ENCODE results near the gene PAK5.
A peak's percentile ranks its signal among the peaks of the same experiment; 100 is the strongest.

PAK5 gene

GRCh38 chr20:9838378-9839295, at the start of gene PAK5:
Gene PAK5, minus strand, starts transcription at chr20:9839076. Its CDS starts 194,748 bp downstream, at chr20:9644328.
- in situ Hi-C loops (cut with MboI; ENCODE audit: low sequenced_read_pairs), result no loop called here
- Histone ChIP-seq H3K9me3 (no peaks in the 10 kb centered on the region), H3K4me1 (peaks cover 2% of the 10 kb centered on the region), H3K27me3 (ENCODE audit: low read depth) (peaks cover 4% of the 10 kb centered on the region), H3K36me3 (replicated peaks) (no peaks in the 10 kb centered on the region), H3K4me3 (peak within 1 kb of the TSS; percentile 32)
- DNase-seq (ENCODE audit: low spot score in 2 of 2), result peak; percentile 77 to 92

GRCh38 chr20:9887706-9888105, 48.8 kb upstream of the PAK5 start:
- no peaks in the 10 kb centered on the region for H3K27me3 ChIP-seq (ENCODE audit: low read depth)
- H3K4me3 ChIP-seq, result no peak overlapping the region
- in situ Hi-C loops (cut with MboI; ENCODE audit: low sequenced_read_pairs), result no loop called here
- H3K4me1 ChIP-seq, result no peaks in the 10 kb centered on the region
- no peak for DNase-seq (ENCODE audit: low spot score in 2 of 2)
- no peaks in the 10 kb centered on the region for H3K36me3 ChIP-seq (replicated peaks)
- H3K9me3 ChIP-seq, result no peaks in the 10 kb centered on the region

- Histone ChIP-seq H3K4me3 (no peak overlapping the region), H3K36me3 (replicated peaks) (no peaks in the 10 kb centered on the region), H3K4me1 (no peaks in the 10 kb centered on the region), H3K9me3 (no peaks in the 10 kb centered on the region), H3K27me3 (ENCODE audit: low read depth) (no peaks in the 10 kb centered on the region)
- in situ Hi-C loops (cut with MboI; ENCODE audit: low sequenced_read_pairs), result no loop called here
- DNase-seq (ENCODE audit: low spot score in 2 of 2), result no peak
Observed at GRCh38 chr20:9886227-9886626, 47.4 kb upstream of the PAK5 start.

- Histone ChIP-seq H3K36me3 (replicated peaks) (no peaks in the 10 kb centered on the region), H3K4me3 (no peak overlapping the region), H3K27me3 (ENCODE audit: low read depth) (no peaks in the 10 kb centered on the region), H3K4me1 (no peaks in the 10 kb centered on the region), H3K9me3 (no peaks in the 10 kb centered on the region)
- DNase-seq (ENCODE audit: low spot score in 2 of 2), result no peak
- in situ Hi-C loops (cut with MboI; ENCODE audit: low sequenced_read_pairs), result no loop called here
Observed at GRCh38 chr20:9884666-9885065, 45.8 kb upstream of the PAK5 start.

GRCh38 chr20:9884061-9884460, 45.2 kb upstream of the PAK5 start:
- in situ Hi-C loops (cut with MboI; ENCODE audit: low sequenced_read_pairs), result no loop called here
- no peaks in the 10 kb centered on the region for H3K9me3 ChIP-seq
- no peaks in the 10 kb centered on the region for H3K4me1 ChIP-seq
- H3K4me3 ChIP-seq, result no peak overlapping the region
- no peak for DNase-seq (ENCODE audit: low spot score in 2 of 2)
- no peaks in the 10 kb centered on the region for H3K27me3 ChIP-seq (ENCODE audit: low read depth)
- no peaks in the 10 kb centered on the region for H3K36me3 ChIP-seq (replicated peaks)

GRCh38 chr20:9877932-9878495, 39.1 kb upstream of the PAK5 start:
- no peaks in the 10 kb centered on the region for H3K36me3 ChIP-seq (replicated peaks)
- no peaks in the 10 kb centered on the region for H3K9me3 ChIP-seq
- no peak for DNase-seq (ENCODE audit: low spot score in 2 of 2)
- in situ Hi-C loops (cut with MboI; ENCODE audit: low sequenced_read_pairs), result no loop called here
- H3K4me3 ChIP-seq, result no peak overlapping the region
- H3K27me3 ChIP-seq (ENCODE audit: low read depth), result no peaks in the 10 kb centered on the region
- no peaks in the 10 kb centered on the region for H3K4me1 ChIP-seq

- Histone ChIP-seq H3K4me1 (no peaks in the 10 kb centered on the region), H3K9me3 (no peaks in the 10 kb centered on the region), H3K27me3 (ENCODE audit: low read depth) (no peaks in the 10 kb centered on the region), H3K36me3 (replicated peaks) (no peaks in the 10 kb centered on the region), H3K4me3 (no peak overlapping the region)
- in situ Hi-C loops (cut with MboI; ENCODE audit: low sequenced_read_pairs), result no loop called here
- DNase-seq (ENCODE audit: low spot score in 2 of 2), result no peak
Observed at GRCh38 chr20:9867196-9867980, 28.5 kb upstream of the PAK5 start.

GRCh38 chr20:9852566-9852965, 13.7 kb upstream of the PAK5 start:
- Histone ChIP-seq H3K4me1 (no peaks in the 10 kb centered on the region), H3K27me3 (ENCODE audit: low read depth) (no peaks in the 10 kb centered on the region; the same call in none of the 2 replicates), H3K36me3 (replicated peaks) (no peaks in the 10 kb centered on the region), H3K4me3 (no peak overlapping the region), H3K9me3 (no peaks in the 10 kb centered on the region)
- no peak for DNase-seq (ENCODE audit: low spot score in 2 of 2)
- in situ Hi-C loops (cut with MboI; ENCODE audit: low sequenced_read_pairs), result no loop called here

GRCh38 chr20:9839626-9840025, 750 bp upstream of the PAK5 start:
- DNase-seq (ENCODE audit: low spot score in 2 of 2), result no peak
- in situ Hi-C loops (cut with MboI; ENCODE audit: low sequenced_read_pairs), result no loop called here
- H3K4me3 ChIP-seq, result no peak overlapping the region
- H3K36me3 ChIP-seq (replicated peaks), result no peaks in the 10 kb centered on the region
- H3K9me3 ChIP-seq, result no peaks in the 10 kb centered on the region
- peaks cover 4% of the 10 kb centered on the region for H3K27me3 ChIP-seq (ENCODE audit: low read depth)
- H3K4me1 ChIP-seq, result peaks cover 2% of the 10 kb centered on the region

- no peaks in the 10 kb centered on the region for H3K9me3 ChIP-seq
- H3K4me3 ChIP-seq, result peak overlapping the region; percentile 32; the same call in 1 of the 2 replicates
- H3K27me3 ChIP-seq (ENCODE audit: low read depth), result peaks cover 4% of the 10 kb centered on the region
- H3K36me3 ChIP-seq (replicated peaks), result no peaks in the 10 kb centered on the region
- H3K4me1 ChIP-seq, result peaks cover 2% of the 10 kb centered on the region
- in situ Hi-C loops (cut with MboI; ENCODE audit: low sequenced_read_pairs), result no loop called here
- DNase-seq (ENCODE audit: low spot score in 2 of 2), result no peak
Observed at GRCh38 chr20:9838035-9838377, 870 bp downstream of the PAK5 start.

GRCh38 chr20:9837634-9838033, 1.2 kb downstream of the PAK5 start:
- H3K27me3 ChIP-seq (ENCODE audit: low read depth), result peaks cover 4% of the 10 kb centered on the region
- no peak for DNase-seq (ENCODE audit: low spot score in 2 of 2)
- no peak overlapping the region for H3K4me3 ChIP-seq

GRCh38 chr20:9835302-9835701, 3.6 kb downstream of the PAK5 start:
- H3K4me3 ChIP-seq, result no peak overlapping the region
- peaks cover 4% of the 10 kb centered on the region for H3K27me3 ChIP-seq (ENCODE audit: low read depth)
- H3K4me1 ChIP-seq, result peaks cover 2% of the 10 kb centered on the region
- no peaks in the 10 kb centered on the region for H3K36me3 ChIP-seq (replicated peaks)
- no peak for DNase-seq (ENCODE audit: low spot score in 2 of 2)
- no peaks in the 10 kb centered on the region for H3K9me3 ChIP-seq
- in situ Hi-C loops (cut with MboI; ENCODE audit: low sequenced_read_pairs), result no loop called here

More at GRCh38 chr20:9837634-9838033, 1.2 kb downstream of the PAK5 start:
- Histone ChIP-seq H3K36me3 (replicated peaks) (no peaks in the 10 kb centered on the region), H3K9me3 (no peaks in the 10 kb centered on the region), H3K4me1 (peaks cover 2% of the 10 kb centered on the region)
- in situ Hi-C loops (cut with MboI; ENCODE audit: low sequenced_read_pairs), result no loop called here

- no peak for DNase-seq (ENCODE audit: low spot score in 2 of 2)
- Histone ChIP-seq H3K9me3 (no peaks in the 10 kb centered on the region), H3K4me3 (no peak overlapping the region), H3K36me3 (replicated peaks) (no peaks in the 10 kb centered on the region), H3K27me3 (ENCODE audit: low read depth) (no peaks in the 10 kb centered on the region), H3K4me1 (no peaks in the 10 kb centered on the region)
- in situ Hi-C loops (cut with MboI; ENCODE audit: low sequenced_read_pairs), result no loop called here
Observed at GRCh38 chr20:9831032-9831431, 7.8 kb downstream of the PAK5 start.

- H3K4me3 ChIP-seq, result no peak overlapping the region
- no peaks in the 10 kb centered on the region for H3K4me1 ChIP-seq
- H3K27me3 ChIP-seq (ENCODE audit: low read depth), result no peaks in the 10 kb centered on the region
- H3K9me3 ChIP-seq, result no peaks in the 10 kb centered on the region
- no peaks in the 10 kb centered on the region for H3K36me3 ChIP-seq (replicated peaks)
- DNase-seq (ENCODE audit: low spot score in 2 of 2), result no peak
- in situ Hi-C loops (cut with MboI; ENCODE audit: low sequenced_read_pairs), result no loop called here
Observed at GRCh38 chr20:9829835-9830234, 9.0 kb downstream of the PAK5 start.
